Measurements from ENCODE around the gene ANKS1B.
"Not testable (repeated sequence)": the region's sequence is repeated elsewhere in the genome, so short reads cannot be mapped to it uniquely, and the experiment has no call there.

The ANKS1B gene

DNA sequence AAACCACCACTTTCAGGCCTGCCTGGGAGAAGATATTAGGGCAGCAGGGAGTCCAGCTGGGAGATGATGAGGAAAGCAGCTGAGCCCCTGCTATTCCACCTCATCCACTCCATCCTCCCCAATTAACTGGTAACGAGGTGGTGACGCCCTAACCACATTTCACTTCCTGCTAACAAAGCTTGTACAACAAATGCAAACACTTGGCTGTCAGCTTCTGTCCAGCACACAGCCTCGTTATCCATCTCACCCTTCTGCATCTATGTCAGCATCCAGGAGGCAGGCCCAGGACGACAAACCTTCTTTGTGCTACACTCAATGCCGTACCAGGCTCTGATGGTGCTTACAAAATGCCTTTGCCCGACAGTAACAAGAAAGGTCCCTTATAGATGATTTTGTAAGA lies 1114.2 kb downstream of the ANKS1B start:
- no peak for DNase-seq (ENCODE audit: low read depth)

DNA sequence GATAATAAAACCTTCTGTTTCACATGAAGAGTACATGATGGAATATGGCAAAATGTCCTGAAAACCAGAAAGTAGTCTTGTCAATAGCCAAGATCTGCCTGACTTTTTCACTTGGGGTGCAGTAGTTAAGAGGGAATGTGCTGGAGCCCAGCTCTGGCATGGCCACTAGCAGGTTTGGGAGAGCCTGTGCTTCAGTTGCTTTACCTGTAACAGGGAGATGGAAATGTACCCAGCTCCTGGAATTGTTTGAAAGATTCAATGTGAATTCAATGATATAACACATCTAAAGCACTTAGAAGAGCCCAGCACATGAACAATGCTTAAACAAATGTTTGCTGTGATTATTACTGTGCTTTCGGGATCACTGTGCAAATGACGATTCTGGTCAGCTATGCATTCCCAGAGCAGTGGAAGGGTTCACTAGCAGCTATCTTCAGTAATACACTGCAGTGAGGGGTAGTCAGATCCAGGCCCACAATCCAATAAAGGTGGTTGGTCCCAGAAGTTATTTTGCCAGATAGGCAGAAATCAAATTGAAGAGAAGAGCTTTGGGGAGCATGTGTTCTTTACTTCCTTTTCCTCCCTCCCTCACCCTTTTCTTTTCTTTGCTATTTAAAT lies 1114.7 kb downstream of the ANKS1B start:
- DNase-seq (ENCODE audit: low read depth) = no peak

DNA sequence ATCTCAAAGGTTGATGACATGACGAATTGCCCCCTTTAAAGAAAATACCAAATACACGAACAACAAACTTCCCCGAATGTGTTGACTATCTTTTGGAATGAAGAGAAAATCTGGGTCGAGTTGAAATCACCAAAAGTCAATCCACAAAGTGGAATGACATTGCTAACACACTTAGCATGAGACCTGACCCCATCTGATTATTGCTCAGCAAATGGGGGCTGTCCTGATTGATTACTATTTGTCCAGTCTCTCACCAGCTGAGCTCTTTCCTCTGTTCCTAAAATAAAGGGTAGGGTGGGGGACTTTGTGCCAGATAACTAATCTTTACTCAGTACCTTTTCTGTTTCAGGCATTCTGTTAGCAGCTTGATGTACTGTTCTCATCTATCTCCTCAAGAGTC lies 1116.2 kb downstream of the ANKS1B start:
- no peak for DNase-seq (ENCODE audit: low read depth)

DNA sequence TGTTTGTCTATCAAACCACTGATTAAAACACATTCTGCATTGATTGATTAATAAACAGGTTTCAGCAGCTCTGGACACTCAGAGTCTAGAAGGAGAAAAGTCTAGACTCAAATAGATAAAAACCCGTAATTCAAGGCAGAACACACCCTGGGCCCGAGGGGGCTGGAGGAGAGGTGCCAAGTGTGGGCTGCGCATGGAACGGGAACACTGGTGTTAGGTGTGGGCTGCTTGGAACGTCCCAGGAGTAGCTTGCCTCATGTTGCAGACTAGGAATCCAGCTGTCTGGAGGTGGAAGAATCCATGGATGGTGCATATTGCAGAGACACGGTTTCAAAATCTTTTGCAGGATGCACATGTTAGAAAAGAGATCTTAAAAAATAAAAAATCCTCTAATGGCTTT lies 1116.7 kb downstream of the ANKS1B start:
- no peak for DNase-seq (ENCODE audit: low read depth)

DNA sequence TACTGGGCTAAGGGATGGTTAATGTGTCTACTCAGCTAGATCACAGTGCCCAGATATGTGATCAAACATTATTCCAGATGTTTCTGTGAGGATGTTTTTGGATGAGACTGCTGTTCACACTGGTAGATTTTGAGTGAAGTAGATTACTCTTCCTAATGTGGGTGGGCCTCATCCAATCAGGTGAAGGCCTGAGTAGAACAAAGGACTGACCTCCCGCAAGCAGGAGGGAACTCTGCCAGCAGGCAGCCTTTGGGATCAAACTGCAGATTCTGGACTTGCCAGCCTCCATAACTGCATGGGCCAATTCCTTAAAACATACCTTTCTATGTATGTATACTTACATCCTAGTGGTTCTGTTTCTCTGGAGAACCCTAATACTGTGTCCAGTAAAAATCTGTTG lies 1120.4 kb downstream of the ANKS1B start:
- no peak for DNase-seq (ENCODE audit: low read depth)

DNA sequence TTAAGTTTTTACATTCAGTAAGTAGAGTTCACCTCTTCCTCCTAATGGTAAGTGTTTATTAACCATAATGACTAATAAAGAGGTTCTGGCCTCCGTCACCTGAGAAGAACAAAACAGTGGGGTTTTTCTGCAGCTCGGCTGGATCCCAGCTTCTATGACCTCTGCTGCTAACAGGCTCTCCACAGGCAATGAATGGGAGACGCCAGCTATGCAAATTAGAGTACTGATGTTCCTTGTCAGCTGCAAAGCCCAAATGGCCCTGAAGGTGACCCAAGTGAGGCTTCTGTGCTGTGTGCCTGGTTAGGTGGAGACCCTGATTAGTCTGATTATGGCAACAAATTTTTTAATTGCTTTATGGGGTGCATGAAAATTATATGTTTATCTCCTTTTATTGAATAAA lies 1121.6 kb downstream of the ANKS1B start:
- no peak for DNase-seq (ENCODE audit: low read depth)

DNA sequence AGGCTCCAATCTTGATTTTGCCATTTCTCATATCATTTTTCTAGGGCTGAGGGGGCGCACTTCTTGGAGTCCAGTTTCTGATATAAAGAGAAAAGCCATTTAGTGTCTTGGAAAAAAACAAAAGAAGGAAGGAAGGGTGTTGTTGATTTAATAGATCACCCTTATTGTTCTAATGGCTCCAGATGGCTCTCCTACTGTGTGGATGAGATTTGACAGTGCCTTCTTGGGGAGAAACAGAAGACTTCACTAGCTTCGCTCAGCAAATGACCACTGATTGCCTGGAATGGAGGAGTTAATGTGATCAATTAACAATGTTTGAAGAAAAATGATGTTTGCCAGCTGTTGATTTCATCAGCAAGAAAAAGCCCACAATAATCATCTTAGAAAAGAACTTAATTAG lies 1123.5 kb downstream of the ANKS1B start:
- no peak for DNase-seq (ENCODE audit: low read depth)

DNA sequence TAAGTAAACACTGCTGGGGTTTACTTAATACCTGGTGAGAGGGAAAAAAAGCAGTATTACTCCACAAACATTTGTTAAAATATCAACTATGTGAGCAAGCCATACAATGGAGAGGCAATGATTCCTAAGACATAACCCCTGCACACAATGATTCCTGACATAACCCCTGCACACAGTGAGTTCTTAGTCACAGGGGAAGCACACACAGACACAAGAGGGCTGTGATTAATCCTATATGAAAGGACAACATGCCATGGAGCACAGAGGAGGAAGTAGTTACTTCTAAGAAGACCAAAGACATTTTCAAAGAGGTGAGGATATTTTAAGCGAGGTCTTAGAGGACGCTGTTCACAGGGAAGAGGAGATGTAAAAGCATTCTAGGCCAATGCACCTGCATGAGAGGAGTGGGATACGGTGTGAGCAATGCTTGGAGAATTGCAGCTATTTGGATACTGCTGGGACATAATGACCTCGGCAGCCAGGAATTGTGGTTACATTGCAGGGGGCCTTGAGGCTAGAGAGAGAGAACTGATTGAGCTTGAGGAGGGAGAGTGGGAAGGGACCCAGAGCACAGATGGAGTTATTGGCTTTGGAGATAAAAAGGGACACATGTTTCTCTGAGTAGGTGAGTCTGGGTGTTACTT lies 1127.7 kb downstream of the ANKS1B start:
- no peak for DNase-seq (ENCODE audit: low read depth)

DNA sequence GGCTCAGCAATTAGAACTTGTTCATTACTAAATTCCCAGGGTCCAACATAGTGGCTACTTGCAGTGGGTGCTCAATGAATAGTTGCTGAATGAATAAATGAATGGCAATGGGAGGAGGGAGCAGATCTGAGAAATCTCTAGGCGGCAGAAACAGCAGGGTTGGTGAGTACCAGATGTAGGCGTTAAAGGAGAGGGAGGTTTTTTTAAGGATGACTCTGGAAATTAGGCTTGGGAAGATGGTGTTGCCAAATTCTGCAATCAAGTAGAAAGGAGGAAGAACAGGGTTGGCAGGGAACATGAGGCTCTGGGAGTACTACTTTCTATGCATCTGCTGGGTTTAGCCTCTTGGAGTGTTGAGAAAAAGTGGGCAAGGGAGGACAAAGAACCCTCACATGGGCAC lies 1132.6 kb downstream of the ANKS1B start:
- no peak for DNase-seq (ENCODE audit: low read depth)

DNA sequence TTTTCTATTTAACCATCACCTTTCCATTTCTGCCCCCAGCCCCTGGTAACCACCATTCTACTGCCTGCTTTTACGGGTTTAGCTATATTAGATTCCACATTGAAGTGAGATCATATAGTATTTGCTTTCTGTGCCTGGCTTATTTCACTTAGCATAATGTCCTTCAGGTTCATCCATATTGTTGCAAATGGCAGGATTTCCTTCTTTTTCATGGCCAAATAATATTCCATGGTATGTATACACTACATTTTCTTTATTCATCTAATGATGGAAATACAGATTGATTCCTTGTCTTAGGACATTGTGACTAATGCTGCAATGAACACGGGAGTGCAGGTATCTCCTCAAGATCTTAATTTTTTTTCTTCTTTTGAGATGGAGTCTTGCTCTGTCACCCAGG lies 1137.5 kb downstream of the ANKS1B start:
- DNase-seq (ENCODE audit: low read depth) = no peak

DNA sequence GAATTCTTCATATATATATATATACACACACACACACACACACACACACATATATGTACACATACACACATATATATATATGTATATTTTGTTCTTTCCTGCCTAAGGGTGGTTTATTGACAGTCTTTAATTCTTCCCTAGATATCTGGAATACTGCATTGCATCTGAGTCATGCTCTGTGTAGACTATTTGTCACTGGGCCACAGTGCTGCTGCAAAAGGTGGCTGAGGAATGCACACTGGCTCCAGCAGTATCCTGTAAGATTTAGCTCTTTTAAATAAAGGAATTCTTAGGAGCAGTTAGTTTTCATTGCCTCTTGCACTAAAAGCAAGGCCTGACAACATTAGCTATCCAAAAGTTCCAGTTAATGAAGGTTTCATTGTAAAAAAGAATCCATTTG lies 1138.8 kb downstream of the ANKS1B start:
- no peak for DNase-seq (ENCODE audit: low read depth)

DNA sequence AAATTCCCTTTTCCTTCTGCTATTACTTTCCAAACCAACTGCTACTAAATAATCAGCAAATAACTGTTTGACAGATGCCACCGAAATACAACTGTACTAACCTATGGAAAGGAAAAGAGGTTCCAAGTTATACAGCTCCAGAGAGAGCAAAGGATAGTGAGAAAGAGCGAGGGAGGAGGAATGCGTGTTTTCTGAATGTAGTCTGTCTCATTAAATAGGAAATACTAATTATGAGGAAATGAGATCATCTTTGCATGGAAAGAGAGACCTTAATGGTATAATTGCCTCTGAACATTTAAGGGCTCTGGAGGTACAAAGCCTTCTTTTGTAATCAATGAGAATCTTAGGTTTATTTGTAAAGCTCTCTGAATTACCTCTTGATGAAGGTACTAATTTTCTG lies 1144.4 kb downstream of the ANKS1B start:
- DNase-seq (ENCODE audit: low read depth) = no peak

DNA sequence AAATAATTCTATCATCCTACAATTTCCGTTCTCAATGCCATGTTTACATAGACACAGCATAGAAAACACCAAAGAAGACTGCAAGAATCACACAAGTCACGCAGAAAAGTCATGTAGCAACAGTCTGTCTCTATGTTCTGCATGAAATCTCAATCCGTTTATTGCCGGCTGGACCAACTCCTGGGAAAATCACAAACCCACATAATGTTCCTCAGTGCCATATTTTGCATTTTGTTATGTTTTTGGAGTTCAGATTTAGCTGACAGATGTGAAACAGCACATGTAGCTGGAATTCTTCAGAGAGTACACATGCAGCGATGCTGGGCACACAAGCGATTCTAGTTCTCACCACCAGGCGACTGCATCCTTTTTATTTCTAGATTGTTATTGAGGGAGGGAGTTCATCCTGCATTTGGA lies 1146.5 kb downstream of the ANKS1B start:
- DNase-seq (ENCODE audit: low read depth) = no peak

DNA sequence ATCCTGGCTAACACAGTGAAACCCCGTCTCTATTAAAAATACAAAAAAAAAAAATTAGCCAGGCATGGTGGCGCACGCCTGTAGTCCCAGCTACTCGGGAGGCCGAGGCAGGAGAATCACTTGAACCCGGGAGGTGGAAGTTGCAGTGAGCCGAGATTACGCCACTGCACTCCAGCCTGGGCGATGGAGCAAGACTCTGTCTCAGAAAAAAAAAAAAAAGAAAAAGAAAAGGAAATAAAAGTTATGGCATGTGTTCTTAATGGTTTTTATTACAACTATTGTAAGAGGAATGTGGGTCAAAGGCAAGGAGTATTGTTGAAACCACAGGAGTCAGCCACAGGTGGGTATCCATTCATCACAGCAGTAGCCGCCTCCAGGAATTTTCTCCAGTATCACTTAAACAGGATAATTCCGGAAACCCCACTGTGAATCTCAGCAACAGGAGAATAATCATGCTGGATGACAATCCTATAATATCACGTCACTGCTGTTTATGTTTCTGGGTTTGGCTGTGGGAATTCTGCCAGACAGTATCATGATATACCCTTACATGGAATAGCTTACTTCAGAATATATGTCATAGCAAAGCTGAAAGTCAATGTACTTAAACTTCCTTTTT lies 1147.5 kb downstream of the ANKS1B start:
- not testable (repeated sequence) for DNase-seq (ENCODE audit: low read depth)

DNA sequence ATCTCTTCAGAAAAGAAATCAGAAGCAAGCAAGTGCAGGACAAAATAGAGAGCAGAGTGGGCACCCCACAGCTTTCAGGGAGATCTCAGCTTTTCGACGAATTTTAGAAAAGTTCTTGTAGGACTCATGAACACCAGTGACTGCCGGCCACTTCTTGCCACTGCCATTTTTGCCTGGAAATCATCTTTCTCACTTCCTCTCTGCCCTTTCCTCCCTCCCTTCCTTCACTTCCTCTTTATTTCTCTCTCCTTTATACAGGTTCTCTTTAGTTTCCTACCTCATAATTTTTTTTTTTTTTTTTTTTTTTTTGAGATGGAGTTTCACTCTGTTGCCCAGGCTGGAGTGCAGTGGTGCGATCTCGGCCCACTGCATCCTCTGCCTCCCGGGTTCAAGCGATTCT lies 1154.1 kb downstream of the ANKS1B start:
- DNase-seq (ENCODE audit: low read depth) = no peak

DNA sequence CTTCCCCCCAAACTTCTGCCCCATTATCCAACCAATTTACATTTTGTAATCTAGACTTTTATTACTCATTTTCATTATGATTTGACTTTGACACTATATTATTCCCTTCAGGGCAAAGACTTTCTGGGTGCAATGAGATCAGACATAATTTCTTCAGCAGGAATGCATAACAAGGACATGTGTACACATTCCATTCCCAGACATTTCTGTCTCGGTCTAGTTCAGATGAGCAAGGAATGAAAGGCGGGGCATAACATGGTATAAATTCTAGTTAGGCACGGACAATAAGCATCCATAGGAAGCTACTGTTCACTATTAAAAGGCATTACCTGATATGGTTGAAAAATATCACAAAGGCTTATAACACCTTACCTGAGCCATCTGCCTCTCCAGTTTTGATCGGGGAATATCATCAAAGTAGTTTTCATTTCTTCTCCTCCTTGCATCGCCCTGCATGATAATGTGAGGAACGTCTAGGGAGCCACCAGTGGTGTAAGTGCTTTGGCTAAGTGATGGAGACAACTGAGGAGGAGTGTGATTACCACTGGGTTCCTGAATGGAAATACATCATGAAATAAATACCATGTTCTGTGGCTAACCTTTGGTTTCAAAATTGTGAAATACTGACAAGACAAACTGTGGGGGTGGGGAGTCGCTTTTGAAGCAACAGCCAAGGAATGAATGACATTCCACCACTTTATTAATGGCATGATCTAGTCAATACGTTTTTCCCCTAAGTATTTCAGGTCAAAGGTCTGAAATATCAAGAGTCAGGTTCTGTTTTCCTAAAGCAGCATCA lies 1155.7 kb downstream of the ANKS1B start:
- DNase-seq (ENCODE audit: low read depth) = no peak

DNA sequence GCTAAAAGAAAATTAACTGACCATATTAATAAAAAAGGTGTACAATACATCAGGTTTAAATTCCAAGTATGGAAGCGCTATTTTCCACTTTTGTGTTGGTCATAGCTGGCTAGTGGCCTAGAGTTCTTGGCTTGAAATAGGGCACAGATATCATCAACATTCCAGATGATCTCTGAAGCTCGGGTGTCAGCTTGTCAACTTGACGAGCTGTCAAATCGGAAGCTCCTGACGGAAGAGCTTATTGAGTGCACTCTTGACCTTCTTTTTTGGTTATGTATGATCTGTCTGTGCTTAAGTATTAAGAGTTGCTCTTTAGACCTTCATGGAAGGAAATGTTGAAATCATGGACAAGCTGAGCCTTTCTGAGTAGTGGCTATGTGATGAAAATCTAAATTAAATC lies 1161.7 kb downstream of the ANKS1B start:
- no peak for DNase-seq (ENCODE audit: low read depth)

DNA sequence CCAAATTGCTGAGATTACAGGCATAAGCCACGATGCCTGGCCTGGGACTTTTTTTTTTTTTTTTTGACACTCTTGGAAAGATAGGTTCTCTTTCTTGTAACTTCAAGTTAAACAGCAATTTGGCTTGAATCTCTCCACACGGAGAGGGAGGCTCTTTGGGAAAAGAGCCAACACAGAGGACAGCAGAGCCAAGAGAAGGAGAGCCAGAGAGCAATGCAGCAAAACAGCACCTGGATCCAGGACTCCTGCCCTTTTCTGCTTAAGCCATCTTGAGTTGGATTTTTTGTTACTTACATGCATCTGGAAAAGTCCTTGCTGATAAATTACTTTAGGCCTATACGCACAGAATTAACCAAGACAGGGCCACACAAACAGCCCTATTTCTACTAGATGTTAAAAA lies 1162.9 kb downstream of the ANKS1B start:
- DNase-seq (ENCODE audit: low read depth) = no peak

DNA sequence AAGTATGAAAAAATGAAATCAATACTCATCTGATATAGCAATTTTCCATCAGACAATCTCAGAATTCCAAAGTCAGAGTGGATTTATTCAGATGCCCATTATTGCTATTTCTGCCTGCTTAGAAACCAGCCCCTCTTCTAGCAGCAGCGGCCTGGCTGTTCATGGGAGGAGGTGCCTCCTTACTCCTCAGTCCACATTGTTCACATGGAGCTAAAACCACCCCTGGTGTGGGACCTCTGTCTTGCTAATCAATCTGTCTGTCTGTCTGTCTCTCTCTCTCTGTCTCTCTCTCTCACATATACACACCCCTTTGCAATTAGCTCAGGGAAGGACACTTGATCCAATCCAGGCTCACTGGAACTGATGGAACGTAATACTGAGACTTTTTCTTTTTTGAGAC lies 1163.5 kb downstream of the ANKS1B start:
- DNase-seq (ENCODE audit: low read depth) = no peak

DNA sequence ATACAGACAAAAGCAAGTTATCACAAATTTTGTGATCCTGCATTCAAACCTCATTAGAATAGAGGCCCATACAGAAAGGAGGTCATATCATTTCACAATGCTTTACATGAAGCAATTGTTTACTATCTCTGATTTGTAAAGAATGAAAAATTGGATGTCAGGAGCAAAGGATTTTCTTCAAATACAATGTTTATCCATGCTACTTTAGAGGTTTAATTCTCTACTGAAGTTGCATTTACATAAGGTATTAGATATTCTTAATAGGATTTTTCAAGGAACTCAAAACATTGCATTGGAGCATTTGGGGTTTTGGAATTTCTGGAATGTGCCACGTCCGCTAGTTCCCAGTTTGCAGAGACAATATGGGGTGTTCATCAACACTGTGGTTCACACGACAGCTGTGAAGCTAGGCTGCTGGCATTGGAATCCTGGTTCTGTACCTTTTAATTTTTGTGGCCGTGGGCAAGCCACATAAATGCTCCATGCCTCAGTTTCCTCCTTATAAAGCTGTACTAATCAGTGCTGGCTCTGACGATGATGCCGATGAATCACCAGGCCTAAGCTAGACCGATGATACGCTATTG lies 1164.8 kb downstream of the ANKS1B start:
- DNase-seq (ENCODE audit: low read depth) = no peak

DNA sequence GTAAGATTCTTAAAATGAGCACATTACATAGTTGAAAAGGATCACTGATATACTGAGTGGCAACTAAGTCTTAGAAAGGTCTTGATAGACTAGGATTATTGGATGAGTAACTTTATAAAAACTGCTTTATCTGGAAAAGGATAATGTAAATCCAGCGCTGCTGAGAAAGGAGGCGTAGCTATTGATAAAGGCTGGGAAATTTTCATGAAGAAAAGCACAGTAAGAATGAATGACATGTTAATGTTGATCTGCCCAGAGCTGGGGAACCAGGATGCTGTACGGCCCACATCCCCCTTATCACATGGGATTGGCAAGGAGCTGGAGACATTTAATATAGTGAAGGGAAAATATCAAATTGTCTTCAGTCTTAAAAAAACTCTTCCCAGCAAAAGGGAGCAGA lies 1165.7 kb downstream of the ANKS1B start:
- no peak for DNase-seq (ENCODE audit: low read depth)

DNA sequence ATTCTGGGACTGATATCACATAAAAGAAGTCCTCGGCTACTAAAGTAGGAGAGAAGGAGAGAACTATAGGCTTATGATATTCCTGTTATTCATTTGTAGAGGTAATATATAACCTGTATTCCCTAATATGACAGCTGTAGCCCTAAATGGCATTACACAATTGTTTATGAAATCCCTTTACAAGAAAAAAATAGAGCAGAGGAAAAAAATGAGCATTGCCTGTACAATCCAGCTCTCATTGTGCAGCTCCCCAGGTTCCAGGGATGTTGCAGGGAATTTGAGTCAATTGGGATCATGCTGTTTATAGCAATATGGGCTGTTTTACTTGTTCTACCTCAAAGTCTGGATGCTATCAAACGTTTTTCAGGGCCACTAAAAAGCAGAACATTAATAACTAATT lies 1166.5 kb downstream of the ANKS1B start:
- no peak for DNase-seq (ENCODE audit: low read depth)

DNA sequence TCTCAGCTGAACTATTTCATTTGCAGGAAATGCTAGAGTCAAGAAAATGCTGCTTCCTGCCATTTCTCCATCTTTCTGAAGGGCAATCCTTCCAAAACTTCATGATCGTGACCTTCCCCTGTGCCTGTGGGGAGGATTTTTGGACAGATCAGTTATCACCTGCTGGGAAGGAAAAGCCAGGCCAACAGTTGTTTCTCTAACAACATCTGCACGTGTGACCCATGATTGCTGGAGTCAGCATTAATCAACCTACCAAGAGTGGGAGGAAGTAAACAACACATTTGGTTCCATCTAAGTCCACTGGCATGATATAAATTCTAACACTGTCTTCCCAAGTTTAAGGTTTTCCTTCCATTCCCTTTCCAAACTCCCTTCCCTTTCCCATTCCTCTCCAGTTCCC lies 1167.0 kb downstream of the ANKS1B start:
- no peak for DNase-seq (ENCODE audit: low read depth)

Measured in stimulated activated CD8-positive, alpha-beta memory T cell treated with anti-CD3 and anti-CD28 coated beads, Interleukin-12 subunit alpha, Interleukin-12 subunit beta, amount 100 ng/mL, for 4 hours (primary cell).